Transverse colon (tissue), 4 donors: Measurements from ENCODE around the gene TRO. TPM values are rescaled to one million over a fixed set of nuclear protein-coding genes. Genes with fewer than 3 reads are reported as not detected.

Source experiments
- DNase-seq: peaks from one replicate; pipeline ENCODE4 v3.0.0-alpha.2; 2019
- H3K27ac ChIP-seq, 4 donors: fragments of 200-600 bp; sonication (generic); 2 replicates each; pipeline ENCODE4 v1.5.1; 2016 to 2018; ENCODE audit warnings: inconsistent platforms in 4 of 4
- H3K27me3 ChIP-seq: fragments of 200-600 bp; sonication (generic); 2 replicates; pipeline ENCODE4 v1.5.1; 2017; ENCODE audit warnings: inconsistent platforms
- H3K36me3 ChIP-seq, 4 donors: fragments of 200-600 bp; sonication (generic); 2 replicates each; pipeline ENCODE4 v1.5.1; 2017 to 2019; ENCODE audit warnings: inconsistent platforms in 4 of 4
- H3K4me1 ChIP-seq, 4 donors: fragments of 200-600 bp; sonication (generic); 2 replicates each; pipeline ENCODE4 v1.5.1; 2017 to 2020; ENCODE audit warnings: inconsistent platforms in 4 of 4
- H3K4me3 ChIP-seq, 4 donors: fragments of 200-600 bp; sonication (generic); 1 replicate in 1 of 4; 2 replicates in 3 of 4; pipeline versions ENCODE4 v1.5.1 to v1.6.1; 2017 to 2019; ENCODE audit warnings: inconsistent platforms in 4 of 4
- H3K9me3 ChIP-seq, 2 donors: fragments of 200-600 bp; sonication (generic); 2 replicates each; pipeline ENCODE4 v1.5.1; 2017 to 2019; ENCODE audit warnings: inconsistent platforms in 2 of 2
- EP300 ChIP-seq: sonication (generic); formaldehyde crosslinking; IDR thresholded peaks from one replicate; pipeline ENCODE4 v1.6.1; 2017; ENCODE audit warnings: antibody characterized with exemption, low read depth
- POLR2A ChIP-seq: fragments of 450-650 bp; IDR thresholded peaks from one replicate; pipeline ENCODE4 v1.6.1; 2016; ENCODE audit warnings: antibody characterized with exemption, mild to moderate bottlenecking, moderate library complexity
- POLR2AphosphoS5 ChIP-seq, 3 donors: sonication (generic); formaldehyde crosslinking; IDR thresholded peaks; one replicate each; pipeline ENCODE4 v1.6.1; 2016; ENCODE audit warnings: antibody characterized with exemption in 3 of 3
- WGBS, 2 donors: methylation state at CpG; one replicate each; pipeline ENCODE4 v1.1.5; 2018; ENCODE audit warnings: low coverage in 1 of 2; 5-methylcytosine and 5-hydroxymethylcytosine counted together
- in situ Hi-C, 4 donors: fragments of 200-750 bp; cut with MboI; loops; one replicate each; pipeline versions ENCODE4 v1.15.0 to v1.15.1; 2017; ENCODE audit warnings: low sequenced_read_pairs in 3 of 4, low pct_ligation_motif_present in 1 of 4, low pct_unique_long_range_greater_than_20kb in 1 of 4
- intact Hi-C: fragments of 100-400 bp; cut with DNase I; formaldehyde crosslinking; loops from one replicate; pipeline ENCODE4 v1.15.1; 2023; ENCODE audit warnings: low total_unique reads
- total RNA-seq, 4 donors: library from RNA; depleted of rRNA; stranded (reverse); fragments of >200 nt; gene quantifications; one replicate each; pipeline ENCODE4 v1.1.0, GENCODE V29; 2016
- TF ChIP-seq, protein P1 (sequence below), 5 experiments: fragments of 200-600 bp in 3 of 5; fragments of 450-650 bp in 2 of 5; sonication (generic) in 3 of 5; IDR thresholded peaks; 1 replicate in 2 of 5; 2 replicates in 3 of 5; pipeline ENCODE4 v1.5.1; 2016 to 2017; ENCODE audit warnings: antibody characterized with exemption in 5 of 5, inconsistent platforms in 3 of 5, mild to moderate bottlenecking in 2 of 5, moderate library complexity in 1 of 5

The TRO gene
- total RNA-seq, 4 donors from 2014 or later = 1.4 to 7.9 (median 3.1) TPM

DNA sequence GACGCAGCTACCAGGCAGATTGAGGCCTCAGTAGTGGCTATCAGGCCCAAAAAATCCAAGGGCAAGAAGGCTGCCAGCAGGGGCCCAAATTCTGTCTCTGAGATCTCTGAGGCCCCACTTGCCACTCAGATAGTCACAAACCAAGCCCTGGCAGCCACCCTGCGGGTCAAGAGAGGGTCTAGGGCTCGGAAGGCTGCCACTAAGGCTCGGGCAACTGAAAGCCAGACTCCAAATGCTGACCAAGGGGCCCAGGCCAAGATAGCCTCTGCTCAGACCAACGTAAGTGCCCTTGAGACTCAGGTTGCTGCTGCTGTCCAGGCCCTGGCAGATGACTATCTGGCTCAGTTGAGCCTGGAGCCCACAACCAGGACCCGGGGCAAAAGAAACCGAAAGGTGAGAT, 2.8 kb downstream of the TRO start:
- no peak overlapping the region for H3K27ac ChIP-seq
- in situ Hi-C loops (no loop called here), intact Hi-C loops (no loop called here)
- 89% methylated on average over 7 of the region's 7 CpGs; no CpG with 5 or more reads in 1 of the 2 donors for WGBS, 2 donors
- H3K36me3 ChIP-seq = no peaks in the 10 kb centered on the region
- H3K4me3 ChIP-seq = no peak overlapping the region
- no peak for TF ChIP-seq EP300
- TF ChIP-seq POLR2A = no peak
- TF ChIP-seq, protein P1, sequence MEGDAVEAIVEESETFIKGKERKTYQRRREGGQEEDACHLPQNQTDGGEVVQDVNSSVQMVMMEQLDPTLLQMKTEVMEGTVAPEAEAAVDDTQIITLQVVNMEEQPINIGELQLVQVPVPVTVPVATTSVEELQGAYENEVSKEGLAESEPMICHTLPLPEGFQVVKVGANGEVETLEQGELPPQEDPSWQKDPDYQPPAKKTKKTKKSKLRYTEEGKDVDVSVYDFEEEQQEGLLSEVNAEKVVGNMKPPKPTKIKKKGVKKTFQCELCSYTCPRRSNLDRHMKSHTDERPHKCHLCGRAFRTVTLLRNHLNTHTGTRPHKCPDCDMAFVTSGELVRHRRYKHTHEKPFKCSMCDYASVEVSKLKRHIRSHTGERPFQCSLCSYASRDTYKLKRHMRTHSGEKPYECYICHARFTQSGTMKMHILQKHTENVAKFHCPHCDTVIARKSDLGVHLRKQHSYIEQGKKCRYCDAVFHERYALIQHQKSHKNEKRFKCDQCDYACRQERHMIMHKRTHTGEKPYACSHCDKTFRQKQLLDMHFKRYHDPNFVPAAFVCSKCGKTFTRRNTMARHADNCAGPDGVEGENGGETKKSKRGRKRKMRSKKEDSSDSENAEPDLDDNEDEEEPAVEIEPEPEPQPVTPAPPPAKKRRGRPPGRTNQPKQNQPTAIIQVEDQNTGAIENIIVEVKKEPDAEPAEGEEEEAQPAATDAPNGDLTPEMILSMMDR (IDR thresholded peaks at IDR 0.05) = no peak
- no peak for TF ChIP-seq POLR2AphosphoS5 (IDR thresholded peaks at IDR 0.05)
- no peak for DNase-seq
- H3K4me1 ChIP-seq = no peaks in the 10 kb centered on the region
- H3K9me3 ChIP-seq = no peaks in the 10 kb centered on the region
- H3K27me3 ChIP-seq = no peaks in the 10 kb centered on the region

DNA sequence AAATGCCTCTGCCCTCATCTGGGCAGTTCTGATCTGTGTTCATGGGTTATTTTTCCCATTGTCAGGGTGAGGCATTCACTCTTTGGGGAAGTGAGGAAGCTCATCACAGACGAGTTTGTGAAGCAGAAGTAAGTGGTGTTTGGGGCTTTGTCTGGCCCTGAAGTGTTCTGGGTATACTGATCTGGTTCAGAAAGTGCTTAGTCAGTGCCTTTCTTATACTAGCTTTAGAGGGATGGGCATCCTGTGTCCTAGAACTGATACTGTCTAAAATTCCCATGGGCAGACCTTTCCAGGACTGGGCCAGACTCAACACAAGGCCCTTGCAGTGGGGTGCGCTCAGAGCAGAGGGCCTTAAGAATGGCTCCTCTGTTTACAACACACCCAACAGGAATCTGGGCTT, 6.4 kb downstream of the TRO start:
- Histone ChIP-seq H3K27ac (no peak overlapping the region), H3K27me3 (no peaks in the 10 kb centered on the region), H3K4me1 (no peaks in the 10 kb centered on the region), H3K4me3 (no peak overlapping the region), H3K9me3 (no peaks in the 10 kb centered on the region), H3K36me3 (no peaks in the 10 kb centered on the region)
- in situ Hi-C loops = no loop called here
- 60% methylated on average over 2 of the region's 2 CpGs; no CpG with 5 or more reads in 1 of the 2 donors for WGBS, 2 donors
- TF ChIP-seq EP300 (no peak), POLR2A (no peak), POLR2AphosphoS5 (IDR thresholded peaks at IDR 0.05) (no peak)
- TF ChIP-seq, protein P1 (IDR thresholded peaks at IDR 0.05) = no peak
- intact Hi-C loops = no loop called here
- no peak for DNase-seq

DNA sequence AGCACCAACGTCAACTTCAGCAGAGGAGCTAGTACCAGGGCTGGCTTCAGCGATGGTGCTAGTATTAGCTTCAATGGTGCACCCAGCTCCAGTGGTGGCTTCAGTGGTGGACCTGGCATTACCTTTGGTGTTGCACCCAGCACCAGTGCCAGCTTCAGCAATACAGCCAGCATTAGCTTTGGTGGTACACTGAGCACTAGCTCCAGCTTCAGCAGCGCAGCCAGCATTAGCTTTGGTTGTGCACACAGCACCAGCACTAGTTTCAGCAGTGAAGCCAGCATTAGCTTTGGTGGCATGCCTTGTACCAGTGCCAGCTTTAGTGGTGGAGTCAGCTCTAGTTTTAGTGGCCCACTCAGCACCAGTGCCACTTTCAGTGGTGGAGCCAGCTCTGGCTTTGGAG, 8.3 kb downstream of the TRO start:
- DNase-seq = no peak
- H3K36me3 ChIP-seq = no peaks in the 10 kb centered on the region
- no peaks in the 10 kb centered on the region for H3K9me3 ChIP-seq
- no peaks in the 10 kb centered on the region for H3K4me1 ChIP-seq
- in situ Hi-C loops (no loop called here), intact Hi-C loops (no loop called here)
- WGBS, 2 donors = 100% methylated on average over 3 of the region's 3 CpGs; no CpG with 5 or more reads in 1 of the 2 donors
- TF ChIP-seq EP300 (no peak), POLR2AphosphoS5 (IDR thresholded peaks at IDR 0.05) (no peak), POLR2A (no peak)
- TF ChIP-seq, protein P1 (IDR thresholded peaks at IDR 0.05) = no peak
- H3K27me3 ChIP-seq = no peaks in the 10 kb centered on the region
- no peak overlapping the region for H3K27ac ChIP-seq
- H3K4me3 ChIP-seq = no peak overlapping the region

GRCh38 chrX:54930291-54931049, 9.8 kb downstream of the TRO start:
- in situ Hi-C loops = no loop called here
- H3K36me3 ChIP-seq = no peaks in the 10 kb centered on the region
- no peaks in the 10 kb centered on the region for H3K4me1 ChIP-seq
- no peaks in the 10 kb centered on the region for H3K27me3 ChIP-seq
- H3K27ac ChIP-seq = no peak overlapping the region
- DNase-seq = no peak
- H3K9me3 ChIP-seq = no peaks in the 10 kb centered on the region
- TF ChIP-seq, protein P1 (IDR thresholded peaks at IDR 0.05) = no peak
- TF ChIP-seq POLR2A (no peak), EP300 (no peak), POLR2AphosphoS5 (IDR thresholded peaks at IDR 0.05) (no peak)
- 90% methylated on average over 17 of the region's 17 CpGs; no CpG with 5 or more reads in 1 of the 2 donors for WGBS, 2 donors
- intact Hi-C loops = no loop called here
- H3K4me3 ChIP-seq = no peak overlapping the region
